RWPE2 (cell line): ENCODE data around the gene BIN1.

Source experiments
- ATAC-seq: fragments of 200-7000 bp; cut with Tn5 transposase; 3 replicates; pipeline ENCODE4 v1.9.1; 2021; ENCODE audit warnings: low read depth
- DNase-seq: peaks from one replicate; pipeline ENCODE4 v3.0.0-alpha.2; 2020; ENCODE audit warnings: low spot score
- H3K27ac ChIP-seq: fragments of 450-650 bp; 2 replicates; pipeline ENCODE4 v1.5.1; 2017; ENCODE audit warnings: mild to moderate bottlenecking; ENCODE audit not compliant: poor library complexity, severe bottlenecking
- H3K27me3 ChIP-seq: fragments of 250-450 bp; sonication (Bioruptor Pico); 2 replicates; pipeline ENCODE4 v1.5.1; 2021; ENCODE audit warnings: mild to moderate bottlenecking, moderate library complexity; ENCODE audit not compliant: insufficient read depth, poor library complexity, severe bottlenecking
- H3K36me3 ChIP-seq: fragments of 250-450 bp; sonication (Bioruptor Pico); 2 replicates; pipeline ENCODE4 v1.5.1; 2020; ENCODE audit warnings: low read depth, mild to moderate bottlenecking, moderate library complexity
- H3K4me1 ChIP-seq: fragments of 250-450 bp; sonication (Bioruptor Pico); 2 replicates; pipeline ENCODE4 v1.5.1; 2021; ENCODE audit warnings: mild to moderate bottlenecking, moderate library complexity; ENCODE audit not compliant: insufficient read depth, poor library complexity, severe bottlenecking
- H3K4me3 ChIP-seq: fragments of 250-450 bp; sonication (Bioruptor Pico); 2 replicates; pipeline ENCODE4 v1.5.1; 2021; ENCODE audit warnings: mild to moderate bottlenecking, moderate library complexity; ENCODE audit not compliant: severe bottlenecking
- H3K9me3 ChIP-seq: fragments of 250-450 bp; sonication (Bioruptor Pico); 2 replicates; pipeline ENCODE4 v1.5.1; 2021; ENCODE audit warnings: mild to moderate bottlenecking, moderate library complexity; ENCODE audit not compliant: severe bottlenecking
- TF ChIP-seq, protein P1 (sequence below): fragments of 450-650 bp; IDR thresholded peaks from one replicate; pipeline ENCODE4 v1.5.1; 2017; ENCODE audit warnings: mild to moderate bottlenecking, moderate library complexity; ENCODE audit not compliant: poor library complexity, severe bottlenecking

BIN1 gene, protein sequence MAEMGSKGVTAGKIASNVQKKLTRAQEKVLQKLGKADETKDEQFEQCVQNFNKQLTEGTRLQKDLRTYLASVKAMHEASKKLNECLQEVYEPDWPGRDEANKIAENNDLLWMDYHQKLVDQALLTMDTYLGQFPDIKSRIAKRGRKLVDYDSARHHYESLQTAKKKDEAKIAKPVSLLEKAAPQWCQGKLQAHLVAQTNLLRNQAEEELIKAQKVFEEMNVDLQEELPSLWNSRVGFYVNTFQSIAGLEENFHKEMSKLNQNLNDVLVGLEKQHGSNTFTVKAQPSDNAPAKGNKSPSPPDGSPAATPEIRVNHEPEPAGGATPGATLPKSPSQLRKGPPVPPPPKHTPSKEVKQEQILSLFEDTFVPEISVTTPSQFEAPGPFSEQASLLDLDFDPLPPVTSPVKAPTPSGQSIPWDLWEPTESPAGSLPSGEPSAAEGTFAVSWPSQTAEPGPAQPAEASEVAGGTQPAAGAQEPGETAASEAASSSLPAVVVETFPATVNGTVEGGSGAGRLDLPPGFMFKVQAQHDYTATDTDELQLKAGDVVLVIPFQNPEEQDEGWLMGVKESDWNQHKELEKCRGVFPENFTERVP

DNA sequence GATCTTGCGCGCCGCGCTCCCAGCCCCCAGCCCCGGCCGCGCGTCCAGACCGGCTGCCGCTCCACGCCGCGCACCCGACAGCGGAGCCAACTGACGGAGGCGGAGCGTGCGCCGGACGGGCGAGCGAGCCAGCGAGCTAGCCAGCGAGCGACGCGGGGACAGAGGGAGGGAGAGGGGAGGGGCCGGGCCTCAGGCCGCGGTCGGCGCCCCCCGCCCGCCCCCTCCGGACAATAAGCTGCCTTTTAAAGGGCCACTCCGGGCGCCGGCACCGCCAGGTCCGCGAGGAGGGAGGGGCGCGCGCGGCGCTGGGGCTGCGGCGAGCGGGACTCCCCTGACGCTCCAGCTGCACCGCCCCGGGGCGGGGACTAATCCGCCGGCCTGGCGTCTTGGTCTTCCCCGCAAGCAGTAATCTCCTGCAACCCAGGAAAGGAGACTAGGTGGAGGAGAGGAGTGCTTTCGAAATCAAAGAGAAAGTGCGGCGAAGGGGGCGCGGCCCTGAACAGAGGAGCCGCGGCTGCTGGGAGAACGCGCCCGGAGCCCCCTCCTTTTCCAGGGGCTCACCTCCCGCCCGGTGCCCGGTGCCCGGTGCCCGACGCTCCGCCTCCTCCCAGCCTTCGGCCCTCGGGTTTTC is at the start of gene BIN1:
Gene BIN1, minus strand, starts transcription at position 164 of the 631 bp plus-strand sequence. CDS start 211 bp downstream, outside the sequence.
- peak within 1 kb of the TSS; percentile 59 for H3K4me3 ChIP-seq
- no peaks in the 10 kb centered on the region for H3K27me3 ChIP-seq
- H3K4me1 ChIP-seq: peaks cover 4% of the 10 kb centered on the region
- no peaks in the 10 kb centered on the region for H3K36me3 ChIP-seq
- ATAC-seq (peak; percentile 80), DNase-seq (peak; percentile 87)
- no peaks in the 10 kb centered on the region for H3K9me3 ChIP-seq
- TF ChIP-seq, protein P1, sequence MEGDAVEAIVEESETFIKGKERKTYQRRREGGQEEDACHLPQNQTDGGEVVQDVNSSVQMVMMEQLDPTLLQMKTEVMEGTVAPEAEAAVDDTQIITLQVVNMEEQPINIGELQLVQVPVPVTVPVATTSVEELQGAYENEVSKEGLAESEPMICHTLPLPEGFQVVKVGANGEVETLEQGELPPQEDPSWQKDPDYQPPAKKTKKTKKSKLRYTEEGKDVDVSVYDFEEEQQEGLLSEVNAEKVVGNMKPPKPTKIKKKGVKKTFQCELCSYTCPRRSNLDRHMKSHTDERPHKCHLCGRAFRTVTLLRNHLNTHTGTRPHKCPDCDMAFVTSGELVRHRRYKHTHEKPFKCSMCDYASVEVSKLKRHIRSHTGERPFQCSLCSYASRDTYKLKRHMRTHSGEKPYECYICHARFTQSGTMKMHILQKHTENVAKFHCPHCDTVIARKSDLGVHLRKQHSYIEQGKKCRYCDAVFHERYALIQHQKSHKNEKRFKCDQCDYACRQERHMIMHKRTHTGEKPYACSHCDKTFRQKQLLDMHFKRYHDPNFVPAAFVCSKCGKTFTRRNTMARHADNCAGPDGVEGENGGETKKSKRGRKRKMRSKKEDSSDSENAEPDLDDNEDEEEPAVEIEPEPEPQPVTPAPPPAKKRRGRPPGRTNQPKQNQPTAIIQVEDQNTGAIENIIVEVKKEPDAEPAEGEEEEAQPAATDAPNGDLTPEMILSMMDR: no peak
- peak within 1 kb of the TSS; percentile 59 for H3K27ac ChIP-seq

DNA sequence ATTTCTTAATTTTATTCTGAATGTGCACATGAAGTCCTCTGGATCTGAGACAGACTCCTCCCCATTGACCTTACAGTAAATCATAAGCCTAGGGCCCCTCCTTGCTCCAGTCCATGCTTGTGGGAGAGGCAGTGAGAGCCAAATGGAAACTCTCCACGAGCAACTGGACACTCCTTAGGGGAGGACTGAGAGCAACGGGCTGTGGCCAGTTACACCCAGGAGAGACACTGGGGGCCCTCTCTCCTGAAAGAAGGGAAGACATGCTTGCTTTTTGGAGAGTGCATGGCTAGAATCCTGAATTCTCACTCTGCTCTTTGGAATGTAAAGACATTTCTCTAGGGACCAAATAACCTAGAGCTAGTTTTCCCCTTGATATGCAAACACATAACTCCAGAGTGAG is 49.0 kb upstream of the BIN1 start:
- no peaks in the 10 kb centered on the region for H3K36me3 ChIP-seq
- TF ChIP-seq, protein P1: no peak
- DNase-seq (no peak), ATAC-seq (no peak)
- no peak overlapping the region for H3K4me3 ChIP-seq
- H3K4me1 ChIP-seq: peaks cover 10% of the 10 kb centered on the region
- no peak overlapping the region for H3K27ac ChIP-seq
- H3K27me3 ChIP-seq: no peaks in the 10 kb centered on the region
- peaks cover 2% of the 10 kb centered on the region for H3K9me3 ChIP-seq

DNA sequence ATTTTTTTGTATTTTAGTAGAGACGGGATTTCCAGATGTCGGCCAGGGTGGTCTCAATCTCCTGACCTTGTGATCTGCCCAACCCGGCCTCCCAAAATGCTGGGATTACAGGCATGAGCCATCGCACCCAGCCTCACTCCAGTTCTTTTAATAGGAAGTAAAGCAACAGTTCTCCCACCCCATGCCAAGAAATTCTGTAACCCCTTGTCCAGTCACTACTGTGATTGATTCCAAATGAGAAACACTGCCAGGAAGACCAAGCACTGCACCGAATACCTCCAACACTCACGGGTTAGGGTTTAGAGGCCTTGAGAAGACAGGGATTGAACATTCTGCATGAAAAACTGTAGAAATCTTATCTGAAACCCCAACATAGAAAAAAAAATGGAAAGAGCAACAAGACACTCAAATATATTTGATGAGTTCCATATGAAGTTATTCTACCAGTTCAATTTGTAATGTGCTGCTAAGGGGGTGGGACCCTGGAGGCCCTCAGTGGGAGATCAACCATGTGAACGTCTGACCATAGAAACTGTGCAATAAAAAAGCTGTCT is 48.2 kb upstream of the BIN1 start:
- ATAC-seq: no peak
- TF ChIP-seq, protein P1: no peak
- H3K9me3 ChIP-seq: peaks cover 6% of the 10 kb centered on the region
- H3K27me3 ChIP-seq: no peaks in the 10 kb centered on the region
- H3K4me1 ChIP-seq: peaks cover 10% of the 10 kb centered on the region
- no peaks in the 10 kb centered on the region for H3K36me3 ChIP-seq
- no peak overlapping the region for H3K4me3 ChIP-seq
- H3K27ac ChIP-seq: peak overlapping the region; percentile 63
- DNase-seq: no peak

DNA sequence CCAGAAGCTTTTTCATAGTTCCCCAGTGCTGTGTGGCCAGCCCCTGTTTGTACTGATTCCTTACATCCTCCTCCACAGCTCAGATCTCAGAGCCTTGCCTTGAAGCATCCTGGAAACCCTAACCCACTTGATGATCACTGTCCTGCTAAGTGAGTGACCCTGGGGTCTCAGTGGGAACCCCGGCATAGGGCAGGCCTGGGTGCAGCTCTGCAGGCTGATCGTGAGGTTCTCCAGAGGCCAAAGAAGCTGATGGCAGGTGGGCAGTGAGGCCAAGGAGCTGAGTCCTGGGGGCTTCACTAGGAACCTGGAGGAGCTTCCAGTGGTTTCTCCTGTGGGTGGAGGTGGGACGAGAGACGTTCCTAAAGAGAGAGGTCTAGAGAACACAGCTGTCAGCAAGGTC is 47.4 kb upstream of the BIN1 start:
- no peak for DNase-seq
- Histone ChIP-seq H3K9me3 (peaks cover 6% of the 10 kb centered on the region), H3K27me3 (no peaks in the 10 kb centered on the region), H3K36me3 (no peaks in the 10 kb centered on the region), H3K4me1 (peaks cover 15% of the 10 kb centered on the region), H3K4me3 (no peak overlapping the region), H3K27ac (peak overlapping the region; percentile 63)
- ATAC-seq: no peak
- TF ChIP-seq, protein P1: no peak
